Keratinocyte (primary cell): ENCODE data around the gene FDXR. TPM values are rescaled to one million over a fixed set of nuclear protein-coding genes. Genes with fewer than 3 reads are reported as not detected.

Experiments
- DNase-seq: peaks from one replicate; pipeline ENCODE4 v3.0.0-alpha.2; 2011; ENCODE audit warnings: low read depth, missing footprints, low spot score
- FAIRE-seq: peaks from 2 replicates; lab custom pipeline; 2011; peaks lifted over from hg19 to GRCh38; lab: Jason Lieb, UNC
- H2AFZ ChIP-seq: 2 replicates; pipeline ENCODE4 v1.6.0; 2012; ENCODE audit warnings: low read length, control low read depth, inconsistent platforms; ENCODE audit not compliant: control insufficient read depth
- H3K27ac ChIP-seq: 2 replicates; pipeline ENCODE4 v1.5.1; 2011; ENCODE audit warnings: low read length; ENCODE audit not compliant: control insufficient read depth, insufficient read depth
- H3K27me3 ChIP-seq: 3 replicates; pipeline ENCODE4 v1.6.0; 2011; ENCODE audit warnings: low read length; ENCODE audit not compliant: control insufficient read depth, insufficient read depth; ENCODE audit errors: extremely low read depth
- H3K36me3 ChIP-seq, 2 experiments: 2 replicates in 1 of 2; 3 replicates in 1 of 2; pipeline ENCODE4 v1.5.1; 2011; ENCODE audit warnings: low read length in 2 of 2, mild to moderate bottlenecking in 1 of 2; ENCODE audit not compliant: control insufficient read depth in 2 of 2, insufficient read depth in 2 of 2; ENCODE audit errors: extremely low read depth in 1 of 2
- H3K4me1 ChIP-seq: 3 replicates; pipeline ENCODE4 v1.5.1; 2011; ENCODE audit warnings: low read length; ENCODE audit not compliant: control insufficient read depth, insufficient read depth; ENCODE audit errors: extremely low read depth
- H3K4me2 ChIP-seq: 3 replicates; pipeline ENCODE4 v1.6.0; 2011; ENCODE audit warnings: low read depth, low read length; ENCODE audit not compliant: control insufficient read depth, insufficient read depth; ENCODE audit errors: extremely low read depth
- H3K4me3 ChIP-seq, 3 experiments: fragments of 200-600 bp in 1 of 3; sonication (generic) in 1 of 3; 2 replicates in 2 of 3; 3 replicates in 1 of 3; pipeline ENCODE4 v1.5.1; 2011 to 2016; ENCODE audit warnings: low read length in 3 of 3, mild to moderate bottlenecking in 3 of 3, control low read depth in 2 of 3, inconsistent platforms in 1 of 3, low read depth in 1 of 3, mixed read lengths in 1 of 3, mixed run types in 1 of 3, moderate library complexity in 1 of 3; ENCODE audit not compliant: control insufficient read depth in 2 of 3, insufficient read depth in 2 of 3; ENCODE audit errors: extremely low read depth in 1 of 3
- H3K79me2 ChIP-seq: 2 replicates; pipeline ENCODE4 v1.6.0; 2012; ENCODE audit warnings: low read length; ENCODE audit not compliant: control insufficient read depth, insufficient read depth
- H3K9ac ChIP-seq: 3 replicates; pipeline ENCODE4 v1.6.0; 2011; ENCODE audit warnings: low read length; ENCODE audit not compliant: control insufficient read depth, insufficient read depth; ENCODE audit errors: extremely low read depth
- H3K9me1 ChIP-seq: 3 replicates; pipeline ENCODE4 v1.6.0; 2011; ENCODE audit warnings: low read length; ENCODE audit not compliant: control insufficient read depth, insufficient read depth; ENCODE audit errors: extremely low read depth
- H3K9me3 ChIP-seq: 2 replicates; pipeline ENCODE4 v1.5.1; 2012; ENCODE audit warnings: low read depth, low read length; ENCODE audit not compliant: control insufficient read depth
- H4K20me1 ChIP-seq: 3 replicates; pipeline ENCODE4 v1.6.0; 2011; ENCODE audit warnings: low read length; ENCODE audit not compliant: control insufficient read depth, insufficient read depth; ENCODE audit errors: extremely low read depth
- CTCF ChIP-seq, 3 experiments: IDR thresholded peaks in 1 of 3; conservative IDR thresholded peaks in 1 of 3; optimal IDR thresholded peaks in 1 of 3; 2 replicates in 2 of 3; 3 replicates in 1 of 3; pipeline versions ENCODE3 to v1.5.1; 2011; ENCODE audit warnings: low read length in 3 of 3, mild to moderate bottlenecking in 3 of 3, moderate library complexity in 2 of 3, control low read depth in 1 of 3, inconsistent platforms in 1 of 3; ENCODE audit not compliant: insufficient read depth in 2 of 3; ENCODE audit errors: extremely low read depth in 1 of 3
- EZH2 ChIP-seq: IDR thresholded peaks from one replicate; pipeline ENCODE4 v1.6.1; 2012; ENCODE audit warnings: inconsistent platforms, mild to moderate bottlenecking, low read length, moderate library complexity
- dilution Hi-C: fragments of 300-500 bp; cut with MboI; formaldehyde crosslinking; loops from one replicate; pipeline ENCODE4 v1.7.0; 2020; ENCODE audit warnings: low sequenced_read_pairs; ENCODE audit not compliant: extremely low pct_ligation_motif_present
- polyA plus RNA-seq, 5 experiments: library from polyadenylated mRNA; depleted of rRNA in 3 of 5; stranded (reverse) in 3 of 5; stranded (forward) in 1 of 5; unstranded in 1 of 5; fragments of >200 nt; gene quantifications; 1 replicate in 1 of 5; 2 replicates in 3 of 5; 3 replicates in 1 of 5; pipeline versions ENCODE4 v1.2.1 to v1.2.3, GENCODE V29; 2011 to 2012; ENCODE audit warnings: missing spikeins in 2 of 5, low read depth in 1 of 5, low replicate concordance in 1 of 5

The FDXR gene
- polyA plus RNA-seq, 1 donor (not counting 4 experiments of a cell fraction or from before 2014, with no cell fraction given), result 12.0 TPM

- Histone ChIP-seq H3K9ac (no peak overlapping the region), H4K20me1 (no peaks in the 10 kb centered on the region), H3K9me3 (no peaks in the 10 kb centered on the region), H3K9me1 (no peaks in the 10 kb centered on the region), H3K4me3 (no peak overlapping the region), H3K27ac (no peak overlapping the region), H3K27me3 (no peaks in the 10 kb centered on the region), H2AFZ (no peak overlapping the region), H3K4me2 (no peak overlapping the region), H3K4me1 (peaks cover 8% of the 10 kb centered on the region), H3K36me3 (no peaks in the 10 kb centered on the region), H3K79me2 (no peaks in the 10 kb centered on the region)
- no peak for TF ChIP-seq EZH2
- no peak for TF ChIP-seq CTCF (optimal IDR thresholded peaks at IDR 0.05 in 1 of 3, IDR thresholded peaks at IDR 0.05 in 1 of 3, conservative IDR thresholded peaks at IDR 0.05 in 1 of 3; ENCODE audit: extremely low read depth in 1 of 3, insufficient read depth in 2 of 3, low read length in 3 of 3)
- DNase-seq, result no peak
- dilution Hi-C loops, result no loop called here
- FAIRE-seq, result no peak
Observed at GRCh38 chr17:74879308-74879707, 6.5 kb upstream of the FDXR start.

DNA sequence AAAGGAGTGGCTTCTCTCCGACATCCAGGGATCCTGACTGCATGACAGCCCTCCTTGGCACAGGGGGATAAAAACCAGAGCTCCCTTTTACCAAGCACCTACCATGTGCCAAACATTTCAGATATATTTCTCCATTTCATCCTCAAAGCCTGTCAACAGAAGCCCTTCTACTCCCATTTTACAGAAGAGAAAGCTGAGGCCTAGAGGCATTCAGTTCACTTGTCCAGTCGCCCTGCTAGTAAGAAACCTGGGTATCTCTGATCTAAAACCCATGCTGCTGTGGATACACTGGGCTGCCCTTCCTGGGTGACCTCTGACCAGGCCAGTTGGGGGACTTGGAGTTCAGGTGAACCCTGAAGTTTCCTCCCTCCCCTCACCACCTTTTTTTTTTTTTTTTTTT lies 5.9 kb upstream of the FDXR start:
- no peak for DNase-seq
- no peaks in the 10 kb centered on the region for H3K9me1 ChIP-seq
- H3K9ac ChIP-seq, result no peak overlapping the region
- H3K4me1 ChIP-seq, result peaks cover 15% of the 10 kb centered on the region
- no peaks in the 10 kb centered on the region for H3K36me3 ChIP-seq
- FAIRE-seq, result no peak
- no peaks in the 10 kb centered on the region for H4K20me1 ChIP-seq
- TF ChIP-seq EZH2 (no peak), CTCF (optimal IDR thresholded peaks at IDR 0.05 in 1 of 3, IDR thresholded peaks at IDR 0.05 in 1 of 3, conservative IDR thresholded peaks at IDR 0.05 in 1 of 3; ENCODE audit: extremely low read depth in 1 of 3, insufficient read depth in 2 of 3, low read length in 3 of 3) (no peak)
- H3K4me3 ChIP-seq, result no peak overlapping the region
- no peaks in the 10 kb centered on the region for H3K79me2 ChIP-seq
- H2AFZ ChIP-seq, result peak overlapping the region; percentile 52
- H3K27ac ChIP-seq, result no peak overlapping the region
- dilution Hi-C loops, result no loop called here
- H3K4me2 ChIP-seq, result peak overlapping the region; percentile 53
- no peaks in the 10 kb centered on the region for H3K9me3 ChIP-seq
- H3K27me3 ChIP-seq, result no peaks in the 10 kb centered on the region
